ENCODE measurements around the gene INPP5B.

The INPP5B gene

DNA sequence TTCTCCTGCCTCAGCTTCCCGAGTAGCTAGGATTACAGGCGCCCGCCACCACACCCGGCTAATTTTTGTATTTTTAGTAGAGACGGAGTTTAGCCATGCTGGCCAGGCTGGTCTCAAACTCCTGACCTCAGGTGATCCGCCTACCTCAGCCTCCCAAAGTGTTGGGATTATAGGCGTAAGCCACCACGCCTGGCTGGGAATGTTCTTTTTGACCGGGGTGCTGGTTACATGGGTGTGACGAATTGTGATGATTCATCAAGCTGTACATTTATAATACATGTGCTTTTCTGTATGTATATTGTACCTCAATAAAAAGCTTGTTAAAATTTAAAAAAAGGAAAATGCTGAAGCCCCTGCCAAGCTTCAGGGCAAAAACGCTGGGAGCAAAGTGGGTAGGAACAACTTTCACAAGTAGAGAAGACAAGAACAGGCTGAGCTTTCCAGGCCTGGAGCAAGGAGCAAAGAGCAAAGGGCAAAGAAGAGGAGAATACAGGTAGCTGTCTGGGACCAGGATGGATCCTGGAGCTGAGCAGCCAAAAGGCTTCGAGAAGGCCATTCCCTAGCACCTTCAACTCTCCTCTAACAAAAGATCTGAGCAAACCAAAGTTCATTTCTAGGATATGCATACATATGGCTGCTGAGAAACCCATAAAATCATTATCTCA lies 118.3 kb downstream of the INPP5B start:
- no peak for DNase-seq

DNA sequence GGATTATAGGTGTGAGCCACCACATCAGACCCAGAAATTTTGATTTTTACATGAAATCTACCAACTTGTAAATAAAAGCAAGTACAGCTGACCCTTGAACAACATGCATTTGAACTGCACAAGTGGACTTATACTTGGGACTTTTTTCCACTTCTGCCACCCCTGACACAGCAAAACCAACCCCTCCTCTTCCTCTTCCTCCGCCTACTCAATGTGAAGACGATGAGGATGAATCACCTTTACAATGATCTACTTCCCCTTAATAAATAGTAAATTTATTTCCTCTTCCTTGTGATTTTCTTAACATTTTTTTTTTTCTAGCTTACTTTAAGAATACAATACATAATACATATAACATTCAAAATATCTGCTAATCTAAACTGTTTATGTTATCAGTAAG lies 121.3 kb downstream of the INPP5B start:
- no peak for DNase-seq

DNA sequence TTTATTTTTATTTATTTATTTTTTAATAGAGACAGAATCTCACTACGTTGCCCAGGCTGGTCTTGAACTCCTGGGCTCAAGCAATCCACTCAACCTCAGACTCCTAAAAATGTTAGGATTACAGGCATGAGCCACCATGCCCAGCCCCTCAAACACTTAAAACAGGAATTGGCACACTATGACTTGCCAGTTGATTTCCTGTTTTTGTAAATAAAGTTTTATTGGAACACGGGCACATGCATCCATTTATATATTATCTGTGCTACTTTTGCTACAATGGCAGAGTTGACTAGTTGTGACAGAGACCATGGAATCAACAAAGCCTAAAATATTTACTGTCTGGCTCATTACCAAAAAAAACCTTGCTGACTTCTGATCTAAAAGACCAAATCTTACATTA lies 122.9 kb downstream of the INPP5B start:
- DNase-seq, result no peak

DNA sequence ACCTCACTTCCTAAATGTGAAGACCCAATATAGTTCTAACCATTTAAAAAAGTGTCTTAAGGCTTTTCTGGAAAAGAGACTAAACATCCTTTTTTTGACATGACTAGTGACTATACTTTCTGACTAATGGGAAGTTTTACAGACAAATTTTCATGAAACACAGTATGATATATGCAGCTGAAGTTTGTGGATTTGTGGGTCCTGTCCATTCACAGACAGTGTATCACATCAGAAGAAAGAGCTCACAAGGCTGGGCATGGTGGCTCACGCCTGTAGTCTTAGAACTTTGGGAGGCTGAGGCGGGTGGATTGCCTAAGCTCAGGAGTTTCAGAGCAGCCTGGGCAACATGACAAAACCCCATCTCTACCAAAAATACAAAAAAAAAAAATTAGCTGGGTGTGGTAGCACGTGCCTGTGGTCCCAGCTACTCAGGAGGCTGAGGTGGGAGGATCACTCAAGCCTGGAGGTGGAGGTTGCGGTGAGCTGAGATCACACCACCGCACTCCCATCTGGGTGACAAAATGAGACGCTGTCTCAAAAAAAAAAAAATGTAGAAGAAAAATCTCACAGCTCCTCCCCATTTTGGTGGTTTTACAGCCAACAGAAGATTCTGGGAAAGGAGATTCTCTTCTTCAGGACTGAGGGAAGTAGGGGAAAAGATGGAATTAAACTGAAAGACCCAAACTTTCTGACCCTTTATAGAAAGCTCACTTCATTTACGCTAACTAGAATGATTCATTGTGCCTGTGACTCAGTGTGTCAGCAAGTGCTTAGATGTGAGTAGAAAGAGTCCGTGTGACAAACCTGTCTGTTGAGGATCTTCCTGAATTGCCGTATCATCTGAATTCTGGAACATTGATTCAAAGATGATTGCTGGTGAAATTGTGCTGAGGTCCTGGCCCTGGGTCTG lies 123.7 kb downstream of the INPP5B start:
- DNase-seq, result no peak

DNA sequence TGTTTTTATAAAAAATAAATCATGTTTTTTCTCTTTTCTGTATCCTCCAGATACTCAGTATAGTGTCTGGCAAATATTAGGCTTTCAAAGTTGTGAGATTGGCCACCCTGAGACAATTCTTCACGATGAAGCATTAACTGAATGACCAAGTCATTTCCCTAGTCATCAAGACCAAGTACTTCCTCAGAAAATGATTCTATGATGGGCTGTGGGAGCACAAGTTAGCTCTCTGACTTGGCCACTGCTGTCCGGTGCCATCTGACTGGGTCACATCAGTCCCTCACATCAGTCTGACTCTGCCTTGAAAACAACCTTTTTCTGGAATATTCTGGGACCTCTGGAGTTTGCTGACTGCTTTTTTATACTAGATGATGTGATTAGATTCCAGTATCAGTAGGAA lies 125.4 kb downstream of the INPP5B start:
- DNase-seq, result no peak

DNA sequence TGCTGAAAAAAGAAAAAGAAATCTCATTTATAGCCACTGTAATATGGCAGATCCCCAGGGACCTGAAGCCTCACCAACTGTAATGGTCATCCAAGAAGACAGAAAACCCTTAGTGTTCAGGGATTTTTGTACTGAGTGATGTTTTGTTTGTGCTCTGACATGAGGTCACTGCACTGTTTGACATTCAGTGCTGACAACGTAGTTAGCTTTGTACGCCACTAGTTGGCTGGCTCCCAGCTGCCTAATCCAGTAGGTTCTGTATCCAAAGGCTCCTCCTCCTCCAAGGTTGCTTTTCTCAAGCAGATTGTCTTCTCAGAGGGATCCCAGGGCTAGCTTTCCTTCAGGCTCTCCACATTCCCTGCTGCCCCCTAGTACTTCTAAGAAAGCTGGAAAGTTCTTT lies 129.4 kb downstream of the INPP5B start:
- DNase-seq, result no peak

DNA sequence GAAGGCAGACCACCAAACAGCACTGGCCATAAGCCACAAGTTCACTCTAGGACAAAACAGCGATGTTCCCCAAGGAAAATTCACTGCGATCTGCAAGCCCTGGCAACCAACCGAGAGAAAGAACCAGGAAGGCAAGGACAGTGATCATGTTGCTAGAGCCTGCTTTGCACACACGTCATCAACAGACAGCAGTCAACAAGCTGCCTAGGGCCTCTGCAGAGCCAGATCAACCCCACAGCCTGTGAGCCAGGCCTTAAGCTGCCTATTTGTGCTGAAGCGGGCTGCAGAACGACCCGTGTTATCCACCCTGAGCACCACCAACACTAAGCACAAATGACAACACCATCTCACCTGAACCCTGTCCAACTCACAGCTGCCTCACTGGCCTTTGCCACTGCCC lies 132.6 kb downstream of the INPP5B start:
- DNase-seq, result no peak

DNA sequence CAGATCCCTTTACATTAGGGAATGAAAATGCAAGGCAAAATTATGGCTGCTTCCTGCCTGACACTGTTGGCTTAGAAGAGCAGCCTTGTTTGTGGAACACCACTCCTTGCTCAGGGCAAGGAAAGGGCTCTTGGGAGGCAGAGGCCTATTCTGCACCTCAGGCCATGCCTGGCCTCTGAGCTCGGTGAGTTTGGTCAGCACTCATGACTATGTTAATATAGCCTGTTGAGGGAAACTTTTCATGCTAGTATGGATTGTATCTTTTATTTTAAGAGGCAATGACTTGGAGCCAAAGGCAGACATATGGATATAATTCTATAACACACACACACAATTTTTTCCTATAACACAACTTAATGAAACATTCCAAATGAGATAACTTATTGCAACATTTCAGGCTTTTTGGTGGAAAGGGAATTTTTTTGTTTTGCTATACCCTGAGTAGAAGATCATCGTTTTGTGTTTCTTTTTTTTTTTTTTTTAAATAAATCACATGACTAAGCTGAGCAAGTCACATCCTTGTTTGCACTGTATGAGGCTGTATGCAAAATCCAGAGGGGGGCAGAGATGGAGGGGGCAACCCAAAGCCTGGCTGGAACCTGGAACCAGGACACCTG lies 133.2 kb downstream of the INPP5B start:
- DNase-seq, result no peak

DNA sequence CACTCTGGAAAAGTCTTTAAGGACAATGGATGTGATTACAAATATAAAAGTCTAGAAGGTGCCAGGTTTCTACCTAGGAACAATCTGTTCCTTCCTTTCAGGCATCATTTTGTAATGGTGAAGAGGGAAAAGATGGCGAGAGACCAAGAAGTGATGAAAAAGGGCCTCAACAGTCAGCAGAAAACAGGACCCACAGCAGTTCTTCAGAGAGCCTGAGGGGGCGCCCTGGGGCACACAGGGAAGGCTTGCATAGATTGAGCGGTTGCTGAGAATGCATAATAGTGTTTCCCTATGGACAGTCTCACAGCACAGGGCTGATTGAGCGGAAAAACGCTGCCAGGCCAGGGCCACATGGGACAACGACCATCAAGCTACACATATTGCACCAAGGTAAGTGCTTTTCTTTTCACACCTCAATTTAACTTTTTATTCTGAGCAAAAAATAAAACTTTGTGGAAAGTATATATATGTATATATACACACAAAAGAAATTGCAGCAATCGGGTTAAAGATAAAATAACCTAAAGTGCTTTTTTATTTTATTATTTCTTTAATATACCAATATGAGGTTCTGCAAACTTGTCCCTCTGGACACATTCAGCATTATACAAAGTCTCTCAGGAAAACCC lies 135.7 kb downstream of the INPP5B start:
- DNase-seq, result peak; percentile 73

All from NCI-H1694 treated with DMSO at 0.1 percent for 48 hours (cell line).